Endothelial cell of umbilical vein (primary cell): ENCODE measurements around the gene MAP1B. TPM values are rescaled to one million over a fixed set of nuclear protein-coding genes. Genes with fewer than 3 reads are reported as not detected.

Source experiments
- BruUV-seq: library from RNA; stranded (reverse); fragments of 400-500 nt; replicated peaks from 2 replicates; lab custom pipeline; 2021; lab: Mats Ljungman, UMichigan
- CTCF ChIA-PET: fragments of 300-600, 350-600 bp; sonication (Branson Sonifier 250); formaldehyde crosslinking; loops from one replicate; lab custom pipeline; 2021; ENCODE audit warnings: antibody characterized with exemption, inconsistent platforms; lab: Charles Lee
- POLR2A ChIA-PET: fragments of 300-600, 350-600 bp; sonication (Branson Sonifier 250); formaldehyde crosslinking; loops from one replicate; lab custom pipeline; 2021; ENCODE audit warnings: antibody characterized with exemption, inconsistent platforms; lab: Charles Lee
- DNase-seq: peaks from one replicate; pipeline ENCODE4 v3.0.0-alpha.2; 2011; ENCODE audit warnings: low read depth, low spot score
- FAIRE-seq: peaks from 2 replicates; lab custom pipeline; 2011; peaks lifted over from hg19 to GRCh38; lab: Jason Lieb, UNC
- H2AFZ ChIP-seq: 2 replicates; pipeline ENCODE4 v1.6.0; 2012; ENCODE audit warnings: low read depth, low read length, control low read depth, inconsistent platforms
- H3K27ac ChIP-seq: 2 replicates; pipeline ENCODE4 v1.5.1; 2011; ENCODE audit warnings: low read depth, mild to moderate bottlenecking, control low read depth, low read length, moderate library complexity; ENCODE audit not compliant: insufficient read depth
- H3K27me3 ChIP-seq, 2 experiments: 2 replicates each; pipeline versions ENCODE4 v1.6.0 to v1.6.1; 2011; ENCODE audit warnings: low read length in 2 of 2, mixed read lengths in 1 of 2; ENCODE audit not compliant: control insufficient read depth in 2 of 2, insufficient read depth in 2 of 2
- H3K36me3 ChIP-seq, 2 experiments: 2 replicates in 1 of 2; 3 replicates in 1 of 2; pipeline ENCODE4 v1.5.1; 2011; ENCODE audit warnings: low read length in 2 of 2, mild to moderate bottlenecking in 1 of 2, moderate library complexity in 1 of 2; ENCODE audit not compliant: control insufficient read depth in 2 of 2, insufficient read depth in 2 of 2; ENCODE audit errors: extremely low read depth in 1 of 2
- H3K4me1 ChIP-seq: 3 replicates; pipeline ENCODE4 v1.5.1; 2011; ENCODE audit warnings: mild to moderate bottlenecking, low read length; ENCODE audit not compliant: control insufficient read depth, insufficient read depth; ENCODE audit errors: extremely low read depth
- H3K4me2 ChIP-seq: 2 replicates; pipeline ENCODE4 v1.6.1; 2011; ENCODE audit warnings: low read length, control low read depth, mixed read lengths; ENCODE audit not compliant: insufficient read depth
- H3K4me3 ChIP-seq, 3 experiments: fragments of 200-600 bp in 1 of 3; sonication (generic), shearing (Covaris generic) in 1 of 3; replicated peaks in 1 of 3; 2 replicates each; pipeline ENCODE4 v1.5.1; 2011 to 2016; ENCODE audit warnings: control low read depth in 3 of 3, low read length in 3 of 3, mild to moderate bottlenecking in 2 of 3, inconsistent platforms in 1 of 3, low read depth in 1 of 3, moderate library complexity in 1 of 3; ENCODE audit not compliant: insufficient read depth in 1 of 3
- H3K79me2 ChIP-seq: 2 replicates; pipeline ENCODE4 v1.6.0; 2012; ENCODE audit warnings: low read length, inconsistent platforms; ENCODE audit not compliant: control insufficient read depth, insufficient read depth
- H3K9ac ChIP-seq: replicated peaks from 2 replicates; pipeline ENCODE3; 2011; ENCODE audit warnings: low read length, control low read depth; ENCODE audit not compliant: insufficient read depth; ENCODE audit errors: extremely low read depth
- H3K9me1 ChIP-seq: replicated peaks from 3 replicates; pipeline ENCODE4 v1.6.0; 2011; ENCODE audit warnings: mild to moderate bottlenecking, low read length; ENCODE audit not compliant: control insufficient read depth, insufficient read depth; ENCODE audit errors: extremely low read depth
- H3K9me3 ChIP-seq: replicated peaks from 2 replicates; pipeline ENCODE4 v1.5.1; 2012; ENCODE audit warnings: low read length, inconsistent platforms; ENCODE audit not compliant: control insufficient read depth, insufficient read depth
- H4K20me1 ChIP-seq: replicated peaks from 2 replicates; pipeline ENCODE3; 2011; ENCODE audit warnings: mild to moderate bottlenecking, low read length; ENCODE audit not compliant: control insufficient read depth, insufficient read depth; ENCODE audit errors: extremely low read depth
- EZH2 ChIP-seq: IDR thresholded peaks from 2 replicates; pipeline ENCODE4 v1.6.1; 2012; ENCODE audit warnings: borderline replicate concordance, low read depth, mild to moderate bottlenecking, moderate library complexity, low read length, inconsistent platforms; ENCODE audit not compliant: severe bottlenecking
- FOS ChIP-seq: IDR thresholded peaks from 2 replicates; pipeline ENCODE4 v1.6.1; 2011; ENCODE audit warnings: mild to moderate bottlenecking, low read length, moderate library complexity, borderline replicate concordance; ENCODE audit not compliant: insufficient read depth
- GATA2 ChIP-seq: IDR thresholded peaks from 2 replicates; pipeline ENCODE4 v1.7.0; 2011; ENCODE audit warnings: low read depth, mild to moderate bottlenecking, moderate library complexity, mixed read lengths, low read length; ENCODE audit not compliant: insufficient read length, insufficient read depth
- JUN ChIP-seq: IDR thresholded peaks from 2 replicates; pipeline ENCODE4 v1.6.1; 2011; ENCODE audit warnings: borderline replicate concordance, low read depth; ENCODE audit not compliant: insufficient read length, insufficient read depth
- MAX ChIP-seq: IDR thresholded peaks from 2 replicates; pipeline ENCODE4 v1.6.1; 2011; ENCODE audit not compliant: insufficient read depth, insufficient read length
- MYC ChIP-seq: IDR thresholded peaks from one replicate; pipeline ENCODE4 v1.6.1; 2011; ENCODE audit warnings: mild to moderate bottlenecking, low read depth, low read length
- POLR2A ChIP-seq: IDR thresholded peaks from 2 replicates; pipeline ENCODE4 v1.6.1; 2012; ENCODE audit warnings: low read depth, mild to moderate bottlenecking, control low read depth, low read length
- POLR2AphosphoS5 ChIP-seq: IDR thresholded peaks from 2 replicates; pipeline ENCODE4 v1.6.1; 2012; ENCODE audit warnings: low read depth, mild to moderate bottlenecking, control low read depth, low read length, moderate library complexity; ENCODE audit not compliant: insufficient read depth
- dilution Hi-C: fragments of 300-500 bp; cut with MboI; formaldehyde crosslinking; loops from one replicate; pipeline ENCODE4 v1.15.0; 2019; ENCODE audit warnings: low sequenced_read_pairs; ENCODE audit not compliant: extremely low pct_ligation_motif_present
- intact Hi-C: fragments of 100-400 bp; cut with micrococcal nuclease; formaldehyde crosslinking; loops from one replicate; pipeline ENCODE4 v1.10.0; 2022
- polyA plus RNA-seq, 4 experiments: library from polyadenylated mRNA; depleted of rRNA in 3 of 4; stranded (reverse) in 3 of 4; unstranded in 1 of 4; fragments of >200 nt; gene quantifications; 2 replicates each; pipeline versions ENCODE4 v1.2.1 to v1.2.3, GENCODE V29; 2011 to 2012; ENCODE audit warnings: missing spikeins in 1 of 4
- total RNA-seq: library from RNA; stranded (reverse); gene quantifications from 2 replicates; pipeline ENCODE4 v1.2.3, GENCODE V29; 2021
- TF ChIP-seq, protein P1 (sequence below), 2 donors: IDR thresholded peaks; 1 replicate in 1 of 2; 2 replicates in 1 of 2; pipeline ENCODE4 v1.5.1; 2011; ENCODE audit warnings: low read length in 2 of 2, mild to moderate bottlenecking in 2 of 2, moderate library complexity in 2 of 2, control low read depth in 1 of 2, inconsistent platforms in 1 of 2, low read depth in 1 of 2; ENCODE audit not compliant: insufficient read depth in 1 of 2; ENCODE audit errors: extremely low read depth in 1 of 2

The MAP1B gene
- total and polyA plus RNA-seq, 2 donors (not counting 3 experiments of a cell fraction or from before 2014, with no cell fraction given), result 55.9 to 263 TPM

DNA sequence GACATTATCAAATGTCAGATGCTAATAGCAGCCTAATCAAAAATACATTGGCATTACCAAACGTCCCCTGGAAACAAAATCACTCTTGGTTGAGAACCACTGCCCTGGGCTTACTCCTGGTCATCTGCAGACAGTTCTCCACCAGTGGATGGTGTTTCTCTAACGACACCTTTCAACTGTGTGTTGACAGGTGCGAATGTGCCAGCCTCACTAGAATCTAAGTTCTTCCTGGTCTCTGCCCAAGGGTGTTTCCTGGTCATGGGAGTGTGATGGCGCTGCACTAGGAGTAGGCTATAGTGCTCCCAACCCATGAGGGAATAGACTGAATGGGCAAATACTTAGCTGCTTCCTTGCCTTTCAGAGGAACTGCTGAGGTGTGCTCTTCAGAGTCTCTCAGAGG is 106.9 kb downstream of the MAP1B start:
- DNase-seq (no peak), FAIRE-seq (no peak)
- Histone ChIP-seq H3K36me3 (peaks cover 3 to 5% of the 10 kb centered on the region in 2 experiments), H2AFZ (no peak overlapping the region), H3K9me3 (no peaks in the 10 kb centered on the region), H4K20me1 (no peaks in the 10 kb centered on the region), H3K79me2 (no peaks in the 10 kb centered on the region), H3K9me1 (no peaks in the 10 kb centered on the region), H3K9ac (no peak overlapping the region), H3K27me3 (no peaks in the 10 kb centered on the region), H3K4me1 (peaks cover 30% of the 10 kb centered on the region), H3K4me3 (no peak overlapping the region), H3K4me2 (no peak overlapping the region), H3K27ac (no peak overlapping the region)
- CTCF ChIA-PET, result interaction anchor here (0.9 to 2.1 kb wide), 7 partner anchors 9 to 94 kb away, joined by 3 to 5 read pairs (median 3); no protein-coding TSS in a partner anchor
- no peak for TF ChIP-seq EZH2
- TF ChIP-seq MAX, result no peak
- no peak for TF ChIP-seq POLR2AphosphoS5
- no peak for TF ChIP-seq POLR2A
- TF ChIP-seq GATA2, result no peak
- TF ChIP-seq FOS, result no peak
- no peak for TF ChIP-seq JUN
- TF ChIP-seq, protein P1, sequence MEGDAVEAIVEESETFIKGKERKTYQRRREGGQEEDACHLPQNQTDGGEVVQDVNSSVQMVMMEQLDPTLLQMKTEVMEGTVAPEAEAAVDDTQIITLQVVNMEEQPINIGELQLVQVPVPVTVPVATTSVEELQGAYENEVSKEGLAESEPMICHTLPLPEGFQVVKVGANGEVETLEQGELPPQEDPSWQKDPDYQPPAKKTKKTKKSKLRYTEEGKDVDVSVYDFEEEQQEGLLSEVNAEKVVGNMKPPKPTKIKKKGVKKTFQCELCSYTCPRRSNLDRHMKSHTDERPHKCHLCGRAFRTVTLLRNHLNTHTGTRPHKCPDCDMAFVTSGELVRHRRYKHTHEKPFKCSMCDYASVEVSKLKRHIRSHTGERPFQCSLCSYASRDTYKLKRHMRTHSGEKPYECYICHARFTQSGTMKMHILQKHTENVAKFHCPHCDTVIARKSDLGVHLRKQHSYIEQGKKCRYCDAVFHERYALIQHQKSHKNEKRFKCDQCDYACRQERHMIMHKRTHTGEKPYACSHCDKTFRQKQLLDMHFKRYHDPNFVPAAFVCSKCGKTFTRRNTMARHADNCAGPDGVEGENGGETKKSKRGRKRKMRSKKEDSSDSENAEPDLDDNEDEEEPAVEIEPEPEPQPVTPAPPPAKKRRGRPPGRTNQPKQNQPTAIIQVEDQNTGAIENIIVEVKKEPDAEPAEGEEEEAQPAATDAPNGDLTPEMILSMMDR (IDR thresholded peaks at IDR 0.05; ENCODE audit: extremely low read depth in 1 of 2, insufficient read depth in 1 of 2, low read depth in 1 of 2, low read length in 2 of 2), result no peak
- no peak for TF ChIP-seq MYC
- intact Hi-C loops, result no loop called here
- no TSS peak for BruUV-seq
- dilution Hi-C loops, result no loop called here
- POLR2A ChIA-PET, result no interaction called here
